ENCODE results near the gene ATCAY. TPM values are rescaled to one million over a fixed set of nuclear protein-coding genes. Genes with fewer than 3 reads are reported as not detected.

Gene ATCAY
- total RNA-seq, 2 experiments from 2014 or later: not detected

DNA sequence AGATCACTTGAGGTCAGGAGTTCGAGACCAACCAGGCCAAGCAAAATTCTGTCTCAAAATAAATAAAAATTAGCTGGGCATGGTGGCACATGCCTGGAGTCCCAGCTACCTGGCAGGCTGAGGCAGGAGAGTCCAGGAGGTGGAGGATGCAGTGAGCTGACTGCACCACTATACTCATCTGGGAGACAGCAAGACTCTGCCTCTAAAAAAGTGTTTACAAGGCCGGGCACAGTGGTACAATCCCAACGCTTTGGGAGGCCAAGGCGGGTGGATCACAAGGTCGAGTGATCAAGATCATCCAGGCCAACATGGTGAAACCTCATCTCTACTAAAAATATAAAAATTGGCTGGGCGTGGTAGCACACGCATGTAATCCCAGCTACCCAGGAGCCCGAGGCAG lies 94.7 kb downstream of the ATCAY start:
- intact Hi-C loops (cut with micrococcal nuclease; ENCODE audit: unreplicated experiment): no loop called here
- no peak overlapping the region for H3K4me3 ChIP-seq (ENCODE audit: low read depth, low read length, poor library complexity, severe bottlenecking)
- H3K4me1 ChIP-seq (ENCODE audit: insufficient read depth, low read length, poor library complexity, severe bottlenecking): peaks cover 14% of the 10 kb centered on the region
- no peaks in the 10 kb centered on the region for H3K9me2 ChIP-seq (ENCODE audit: insufficient read depth, low read length)
- peaks cover 59% of the 10 kb centered on the region for H3K36me3 ChIP-seq (ENCODE audit: insufficient read depth, low read length)
- H3K79me2 ChIP-seq (ENCODE audit: insufficient read depth, low read depth, low read length): peaks cover 18% of the 10 kb centered on the region
- no peak overlapping the region for H2AFZ ChIP-seq (ENCODE audit: low read length)
- no peak overlapping the region for H3K4me2 ChIP-seq (ENCODE audit: low read length)
- H3K9me3 ChIP-seq (ENCODE audit: low read length): no peaks in the 10 kb centered on the region
- peaks cover 13% of the 10 kb centered on the region; the same call in 1 of the 2 replicates for H4K20me1 ChIP-seq (ENCODE audit: insufficient read depth, low read length)
- H3K27ac ChIP-seq (ENCODE audit: low read depth, low read length, poor library complexity, severe bottlenecking): no peak overlapping the region
- TF ChIP-seq, protein P1, sequence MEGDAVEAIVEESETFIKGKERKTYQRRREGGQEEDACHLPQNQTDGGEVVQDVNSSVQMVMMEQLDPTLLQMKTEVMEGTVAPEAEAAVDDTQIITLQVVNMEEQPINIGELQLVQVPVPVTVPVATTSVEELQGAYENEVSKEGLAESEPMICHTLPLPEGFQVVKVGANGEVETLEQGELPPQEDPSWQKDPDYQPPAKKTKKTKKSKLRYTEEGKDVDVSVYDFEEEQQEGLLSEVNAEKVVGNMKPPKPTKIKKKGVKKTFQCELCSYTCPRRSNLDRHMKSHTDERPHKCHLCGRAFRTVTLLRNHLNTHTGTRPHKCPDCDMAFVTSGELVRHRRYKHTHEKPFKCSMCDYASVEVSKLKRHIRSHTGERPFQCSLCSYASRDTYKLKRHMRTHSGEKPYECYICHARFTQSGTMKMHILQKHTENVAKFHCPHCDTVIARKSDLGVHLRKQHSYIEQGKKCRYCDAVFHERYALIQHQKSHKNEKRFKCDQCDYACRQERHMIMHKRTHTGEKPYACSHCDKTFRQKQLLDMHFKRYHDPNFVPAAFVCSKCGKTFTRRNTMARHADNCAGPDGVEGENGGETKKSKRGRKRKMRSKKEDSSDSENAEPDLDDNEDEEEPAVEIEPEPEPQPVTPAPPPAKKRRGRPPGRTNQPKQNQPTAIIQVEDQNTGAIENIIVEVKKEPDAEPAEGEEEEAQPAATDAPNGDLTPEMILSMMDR (conservative IDR thresholded peaks at IDR 0.05; ENCODE audit: low read length): no peak
- TF ChIP-seq EZH2phosphoT487 (IDR thresholded peaks at IDR 0.05; ENCODE audit: borderline replicate concordance, low read depth, low read length): no peak
- DNase-seq (ENCODE audit: low spot score): no peak
- ChIA-PET CTCF (ENCODE audit: unreplicated experiment) (no interaction called here), POLR2A (interaction anchor here (0.7 kb wide), 3 partner anchors 14 to 1800 kb away, joined by 3 to 6 read pairs (median 4); no protein-coding TSS in a partner anchor)
- no TSS peak for BruUV-seq (replicated peaks)

DNA sequence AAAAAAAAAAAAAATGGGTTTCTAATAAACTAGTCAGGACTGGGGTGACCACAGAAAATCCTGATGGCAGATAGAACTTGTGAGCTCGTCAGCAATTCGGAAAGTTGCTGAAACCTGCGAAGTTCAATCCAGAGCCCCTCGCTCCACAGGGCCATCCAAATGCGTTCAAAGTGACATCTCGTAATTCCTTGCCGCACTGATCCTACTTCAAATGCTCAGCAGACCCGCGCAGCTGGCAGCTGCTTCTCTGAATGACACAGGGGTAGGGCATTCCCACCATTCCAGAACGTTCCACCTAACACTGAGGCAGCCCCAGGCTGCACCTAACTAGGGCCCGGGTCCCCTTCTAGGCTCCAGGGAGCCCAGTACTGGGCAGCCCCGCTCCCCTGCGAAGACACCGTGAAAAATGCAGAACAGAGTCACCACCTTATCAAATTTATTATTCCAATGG lies 95.2 kb downstream of the ATCAY start:
- Histone ChIP-seq H4K20me1 (ENCODE audit: insufficient read depth, low read length) (peaks cover 18% of the 10 kb centered on the region; the same call in 1 of the 2 replicates), H3K4me3 (ENCODE audit: low read depth, low read length, poor library complexity, severe bottlenecking) (no peak overlapping the region), H3K36me3 (ENCODE audit: insufficient read depth, low read length) (peaks cover 65% of the 10 kb centered on the region), H3K27ac (ENCODE audit: low read depth, low read length, poor library complexity, severe bottlenecking) (no peak overlapping the region), H3K79me2 (ENCODE audit: insufficient read depth, low read depth, low read length) (peaks cover 18% of the 10 kb centered on the region), H3K4me2 (ENCODE audit: low read length) (no peak overlapping the region), H3K9me2 (ENCODE audit: insufficient read depth, low read length) (no peaks in the 10 kb centered on the region), H3K9me3 (ENCODE audit: low read length) (no peaks in the 10 kb centered on the region), H3K4me1 (ENCODE audit: insufficient read depth, low read length, poor library complexity, severe bottlenecking) (peaks cover 12% of the 10 kb centered on the region), H2AFZ (ENCODE audit: low read length) (no peak overlapping the region)
- CTCF ChIA-PET (ENCODE audit: unreplicated experiment): no interaction called here
- no peak for TF ChIP-seq EZH2phosphoT487 (IDR thresholded peaks at IDR 0.05; ENCODE audit: borderline replicate concordance, low read depth, low read length)
- TF ChIP-seq, protein P1 (conservative IDR thresholded peaks at IDR 0.05; ENCODE audit: low read length): no peak
- BruUV-seq (replicated peaks): no TSS peak
- intact Hi-C loops (cut with micrococcal nuclease; ENCODE audit: unreplicated experiment): no loop called here
- POLR2A ChIA-PET: interaction anchor here (0.7 kb wide), 3 partner anchors 13 to 1799 kb away, joined by 3 to 6 read pairs (median 4); no protein-coding TSS in a partner anchor
- no peak for DNase-seq (ENCODE audit: low spot score)

DNA sequence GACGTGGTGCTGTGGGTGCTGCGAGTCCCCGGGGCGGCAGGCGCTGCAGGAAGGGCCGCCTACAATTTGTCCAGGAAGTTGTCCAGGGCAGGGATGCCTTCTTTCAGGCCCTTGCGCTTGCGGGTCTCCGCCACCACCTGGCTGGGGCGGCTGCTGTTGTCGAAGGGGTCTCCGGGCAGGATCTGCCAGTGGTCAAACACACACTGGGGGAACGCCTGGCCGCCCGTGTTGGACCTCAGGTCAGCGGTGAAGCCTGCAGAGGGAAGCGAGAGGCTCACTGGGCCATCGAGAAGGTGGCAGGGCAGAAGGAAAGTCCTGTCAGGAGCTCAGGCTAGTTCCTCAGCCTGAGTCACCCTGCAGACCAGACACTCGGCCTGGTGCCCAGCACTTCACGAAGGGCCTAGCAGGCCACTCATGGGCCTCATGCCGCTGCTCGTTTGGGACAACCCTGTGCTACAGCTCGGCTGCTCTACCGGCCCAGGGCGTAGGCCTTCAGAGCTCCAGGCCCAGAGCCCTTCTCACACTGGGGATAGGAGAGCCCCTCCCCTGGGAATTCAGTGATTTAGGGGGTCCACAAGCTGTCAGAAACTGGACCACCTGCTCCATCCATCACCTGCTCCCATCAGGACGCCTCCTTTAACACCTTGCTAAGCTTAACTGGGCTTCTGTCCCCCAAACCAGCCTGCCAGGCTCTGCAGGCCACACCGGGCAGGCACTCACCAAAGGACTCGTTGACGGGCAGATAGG lies 96.2 kb downstream of the ATCAY start:
- ChIA-PET POLR2A (interaction anchor here (1.1 kb wide), 1 partner anchor 9 kb away, joined by 3 read pairs; the partner anchor contains the start of gene EEF2), CTCF (ENCODE audit: unreplicated experiment) (no interaction called here)
- TF ChIP-seq, protein P1 (conservative IDR thresholded peaks at IDR 0.05; ENCODE audit: low read length): no peak
- TF ChIP-seq EZH2phosphoT487 (IDR thresholded peaks at IDR 0.05; ENCODE audit: borderline replicate concordance, low read depth, low read length): no peak
- DNase-seq (ENCODE audit: low spot score): no peak
- no peaks in the 10 kb centered on the region for H3K9me3 ChIP-seq (ENCODE audit: low read length)
- no peak overlapping the region for H2AFZ ChIP-seq (ENCODE audit: low read length)
- peaks cover 27% of the 10 kb centered on the region for H4K20me1 ChIP-seq (ENCODE audit: insufficient read depth, low read length)
- H3K4me2 ChIP-seq (ENCODE audit: low read length): no peak overlapping the region
- no peak overlapping the region for H3K4me3 ChIP-seq (ENCODE audit: low read depth, low read length, poor library complexity, severe bottlenecking)
- H3K36me3 ChIP-seq (ENCODE audit: insufficient read depth, low read length): peaks cover 75% of the 10 kb centered on the region
- peaks cover 7% of the 10 kb centered on the region for H3K4me1 ChIP-seq (ENCODE audit: insufficient read depth, low read length, poor library complexity, severe bottlenecking)
- intact Hi-C loops (cut with micrococcal nuclease; ENCODE audit: unreplicated experiment): no loop called here
- no TSS peak for BruUV-seq (replicated peaks)
- H3K27ac ChIP-seq (ENCODE audit: low read depth, low read length, poor library complexity, severe bottlenecking): no peak overlapping the region
- peaks cover 27% of the 10 kb centered on the region for H3K79me2 ChIP-seq (ENCODE audit: insufficient read depth, low read depth, low read length)
- H3K9me2 ChIP-seq (ENCODE audit: insufficient read depth, low read length): no peaks in the 10 kb centered on the region

Data from OCI-LY7 (cell line).